ENCODE data around the gene BTBD3.
A peak's percentile ranks its signal among the peaks of the same experiment; 100 is the strongest.

Gene BTBD3

GRCh38 chr20:11888648-11889047 is 29.0 kb upstream of the BTBD3 start:
- no peak for TF ChIP-seq CTCF (conservative IDR thresholded peaks at IDR 0.05; ENCODE audit: low read depth, low read length)
- DNase-seq (ENCODE audit: low read depth): no peak
- H3K4me3 ChIP-seq (ENCODE audit: low read length): no peak overlapping the region

GRCh38 chr20:11890331-11891076 is 27.2 kb upstream of the BTBD3 start:
- peak; percentile 77 for DNase-seq (ENCODE audit: low read depth)
- TF ChIP-seq CTCF (conservative IDR thresholded peaks at IDR 0.05; ENCODE audit: low read depth, low read length): no peak
- peak overlapping the region; percentile 84 for H3K4me3 ChIP-seq (ENCODE audit: low read length)

GRCh38 chr20:11891077-11891775 is 26.5 kb upstream of the BTBD3 start:
- TF ChIP-seq CTCF (conservative IDR thresholded peaks at IDR 0.05; ENCODE audit: low read depth, low read length): no peak
- H3K4me3 ChIP-seq (ENCODE audit: low read length): peak overlapping the region; percentile 84
- no peak for DNase-seq (ENCODE audit: low read depth)

- no peak for DNase-seq (ENCODE audit: low read depth)
- H3K4me3 ChIP-seq (ENCODE audit: low read length): peak overlapping the region; percentile 84
- no peak for TF ChIP-seq CTCF (conservative IDR thresholded peaks at IDR 0.05; ENCODE audit: low read depth, low read length)
These were observed 25.7 kb upstream of the BTBD3 start for GRCh38 chr20:11891776-11892545.

- TF ChIP-seq CTCF (conservative IDR thresholded peaks at IDR 0.05; ENCODE audit: low read depth, low read length): no peak
- H3K4me3 ChIP-seq (ENCODE audit: low read length): no peak overlapping the region
- DNase-seq (ENCODE audit: low read depth): no peak
These were observed 23.6 kb upstream of the BTBD3 start for GRCh38 chr20:11894062-11894461.

- TF ChIP-seq CTCF (conservative IDR thresholded peaks at IDR 0.05; ENCODE audit: low read depth, low read length): no peak
- no peak for DNase-seq (ENCODE audit: low read depth)
- H3K4me3 ChIP-seq (ENCODE audit: low read length): no peak overlapping the region
These were observed 21.8 kb upstream of the BTBD3 start for GRCh38 chr20:11895861-11896387.
